Mesendoderm (in vitro differentiated cells): ENCODE results near the gene OR6K3.

Experiments
- DNase-seq: peaks from one replicate; pipeline ENCODE4 v3.0.0; 2013
- H2AK5ac ChIP-seq: 2 replicates; pipeline ENCODE4 v1.6.1; 2013; ENCODE audit warnings: low read length, inconsistent platforms
- H2BK120ac ChIP-seq: 2 replicates; pipeline ENCODE4 v1.6.1; 2013; ENCODE audit warnings: low read depth, mild to moderate bottlenecking, low read length, moderate library complexity, mixed read lengths
- H2BK15ac ChIP-seq: replicated peaks from 2 replicates; pipeline ENCODE4 v1.6.1; 2013; ENCODE audit warnings: low read depth, mild to moderate bottlenecking, moderate library complexity
- H2BK5ac ChIP-seq: 2 replicates; pipeline ENCODE4 v1.6.1; 2013; ENCODE audit warnings: low read length, inconsistent platforms
- H3K18ac ChIP-seq: 2 replicates; pipeline ENCODE4 v1.6.1; 2013; ENCODE audit warnings: mild to moderate bottlenecking, low read length, mixed read lengths
- H3K23ac ChIP-seq: one replicate; pipeline ENCODE4 v1.6.1; 2013; ENCODE audit warnings: low read length
- H3K27ac ChIP-seq: 2 replicates; pipeline ENCODE4 v1.5.1; 2013; ENCODE audit warnings: low read depth, mild to moderate bottlenecking, inconsistent platforms, low read length, moderate library complexity
- H3K27me3 ChIP-seq: 2 replicates; pipeline ENCODE4 v1.6.1; 2013; ENCODE audit warnings: low read length, control low read depth, mild to moderate bottlenecking, inconsistent platforms; ENCODE audit not compliant: insufficient read depth, poor library complexity
- H3K36me3 ChIP-seq: 2 replicates; pipeline ENCODE4 v1.6.1; 2013; ENCODE audit warnings: low read length, inconsistent platforms; ENCODE audit not compliant: control insufficient read depth, insufficient read depth
- H3K4ac ChIP-seq: one replicate; pipeline ENCODE4 v1.6.1; 2013; ENCODE audit warnings: low read depth, mild to moderate bottlenecking, low read length, moderate library complexity
- H3K4me1 ChIP-seq: 2 replicates; pipeline ENCODE4 v1.6.1; 2013; ENCODE audit warnings: low read depth, low read length, inconsistent platforms; ENCODE audit not compliant: control insufficient read depth
- H3K4me2 ChIP-seq: 2 replicates; pipeline ENCODE4 v1.6.1; 2013; ENCODE audit warnings: low read length
- H3K4me3 ChIP-seq: 2 replicates; pipeline ENCODE4 v1.5.1; 2013; ENCODE audit warnings: mild to moderate bottlenecking, low read length
- H3K56ac ChIP-seq: one replicate; pipeline ENCODE4 v1.6.1; 2013; ENCODE audit warnings: low read length
- H3K79me1 ChIP-seq: 2 replicates; pipeline ENCODE4 v1.6.1; 2013; ENCODE audit warnings: low read length, inconsistent platforms
- H3K79me2 ChIP-seq: 2 replicates; pipeline ENCODE4 v1.6.1; 2013; ENCODE audit warnings: mild to moderate bottlenecking, low read length; ENCODE audit not compliant: control insufficient read depth, insufficient read depth
- H3K9ac ChIP-seq: 2 replicates; pipeline ENCODE4 v1.6.1; 2013; ENCODE audit warnings: low read length, inconsistent platforms
- H4K5ac ChIP-seq: one replicate; pipeline ENCODE4 v1.6.1; 2013; ENCODE audit warnings: low read length
- H4K8ac ChIP-seq: one replicate; pipeline ENCODE4 v1.6.1; 2013; ENCODE audit warnings: low read depth, mild to moderate bottlenecking, control low read depth, low read length, moderate library complexity
- whole genome bisulfite sequencing: extraction: QIAGEN DNeasy Blood & Tissue Kit; methylation state at CpG from one replicate; pipeline ENCODE4 v1.1.7; 2013; ENCODE audit warnings: low lambda C conversion rate, missing lambda C conversion rate; ENCODE audit not compliant: insufficient coverage; ENCODE audit errors: extremely low coverage; 5-methylcytosine and 5-hydroxymethylcytosine counted together

OR6K3 gene

DNA sequence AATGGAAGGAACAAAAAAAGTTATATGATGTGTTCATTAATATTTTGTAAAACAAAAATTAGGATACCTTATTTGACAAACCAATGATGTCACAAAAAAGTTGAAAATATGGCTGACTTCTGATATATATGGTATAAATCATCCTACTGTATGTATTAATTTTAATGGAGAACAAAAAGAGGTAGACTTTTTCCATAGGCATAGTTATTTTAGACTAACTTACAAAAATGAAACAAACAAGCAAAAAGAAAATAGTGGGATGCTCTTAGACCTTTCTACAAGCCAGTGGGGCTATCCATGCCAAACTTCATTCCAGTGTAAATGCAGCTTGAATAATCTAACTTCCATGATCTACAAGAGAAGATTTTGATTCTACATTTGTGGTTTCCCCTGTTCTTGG is 33.5 kb downstream of the OR6K3 start:
- Histone ChIP-seq H3K56ac (no peak overlapping the region), H3K9ac (no peak overlapping the region), H3K23ac (no peak overlapping the region), H2BK120ac (no peak overlapping the region), H2AK5ac (no peak overlapping the region), H2BK5ac (no peak overlapping the region), H3K27ac (no peak overlapping the region), H3K4me1 (no peaks in the 10 kb centered on the region), H3K4me2 (no peak overlapping the region), H2BK15ac (no peak overlapping the region), H3K4ac (no peak overlapping the region), H3K79me1 (no peaks in the 10 kb centered on the region), H3K4me3 (no peak overlapping the region), H4K5ac (no peak overlapping the region), H3K18ac (no peak overlapping the region), H3K36me3 (no peaks in the 10 kb centered on the region), H3K27me3 (no peaks in the 10 kb centered on the region), H3K79me2 (no peaks in the 10 kb centered on the region), H4K8ac (no peak overlapping the region)
- no peak for DNase-seq

DNA sequence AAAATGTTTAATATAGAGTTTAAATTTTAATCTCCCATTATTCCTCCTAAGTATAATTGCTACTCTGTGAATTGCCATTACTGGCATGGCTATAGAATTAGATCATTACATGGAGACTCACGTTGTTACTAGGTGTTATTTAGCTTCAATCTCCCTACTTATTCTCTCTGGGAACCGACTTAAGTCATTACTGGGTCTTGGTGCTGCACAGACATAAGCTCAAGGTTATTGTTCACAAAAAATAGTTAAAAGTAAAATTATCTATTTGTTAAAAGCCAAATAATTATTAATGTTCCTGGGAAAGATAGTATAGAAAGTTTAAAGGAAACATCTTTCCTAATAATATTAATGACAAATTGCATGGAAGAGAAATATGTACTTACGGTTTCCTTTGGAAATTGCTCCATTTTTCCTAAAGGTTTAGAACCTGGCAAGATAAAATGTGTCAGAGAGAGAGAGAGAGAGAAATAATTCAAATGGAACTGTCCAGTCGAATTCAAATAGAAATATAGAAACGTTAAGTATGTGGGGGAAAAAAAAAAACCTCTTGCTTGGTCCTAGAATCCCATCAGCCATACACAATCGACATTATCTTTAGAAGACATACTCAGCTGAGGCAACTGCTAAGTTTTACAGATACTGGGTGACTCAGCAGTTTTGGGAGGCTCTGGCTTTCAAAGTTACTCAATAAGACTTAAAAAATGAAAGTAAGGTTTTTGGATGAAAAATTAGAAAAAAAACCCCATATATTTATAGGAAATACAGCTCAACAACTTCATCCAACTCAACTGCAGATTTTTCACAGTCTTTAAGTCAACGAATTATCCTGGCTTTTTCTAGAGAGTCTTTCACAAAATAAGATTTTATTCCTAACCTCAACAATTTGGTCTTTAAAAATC is 34.2 kb downstream of the OR6K3 start, which contains the start of gene SPTA1:
Gene SPTA1 (minus strand): TSS at position 605 of the 899 bp plus-strand sequence. CDS start 198 bp downstream, at position 407.
- H4K5ac ChIP-seq: no peak within 1 kb of the TSS
- H2AK5ac ChIP-seq: no peak within 1 kb of the TSS
- no peak within 1 kb of the TSS for H3K4me3 ChIP-seq
- H3K4me2 ChIP-seq: no peak within 1 kb of the TSS
- H3K23ac ChIP-seq: no peak within 1 kb of the TSS
- no peaks in the 10 kb centered on the region for H3K79me1 ChIP-seq
- no peaks in the 10 kb centered on the region for H3K36me3 ChIP-seq
- no peaks in the 10 kb centered on the region for H3K79me2 ChIP-seq
- no peak within 1 kb of the TSS for H4K8ac ChIP-seq
- DNase-seq: peak; percentile 10
- no CpG with 5 or more reads among the region's 7 CpGs for WGBS
- no peak within 1 kb of the TSS for H3K9ac ChIP-seq
- H2BK15ac ChIP-seq: no peak within 1 kb of the TSS
- no peak within 1 kb of the TSS for H3K18ac ChIP-seq
- no peak within 1 kb of the TSS for H2BK5ac ChIP-seq
- no peak within 1 kb of the TSS for H3K4ac ChIP-seq
- H3K27ac ChIP-seq: no peak within 1 kb of the TSS
- no peaks in the 10 kb centered on the region for H3K27me3 ChIP-seq
- H3K4me1 ChIP-seq: no peaks in the 10 kb centered on the region
- no peak within 1 kb of the TSS for H3K56ac ChIP-seq
- no peak within 1 kb of the TSS for H2BK120ac ChIP-seq

DNA sequence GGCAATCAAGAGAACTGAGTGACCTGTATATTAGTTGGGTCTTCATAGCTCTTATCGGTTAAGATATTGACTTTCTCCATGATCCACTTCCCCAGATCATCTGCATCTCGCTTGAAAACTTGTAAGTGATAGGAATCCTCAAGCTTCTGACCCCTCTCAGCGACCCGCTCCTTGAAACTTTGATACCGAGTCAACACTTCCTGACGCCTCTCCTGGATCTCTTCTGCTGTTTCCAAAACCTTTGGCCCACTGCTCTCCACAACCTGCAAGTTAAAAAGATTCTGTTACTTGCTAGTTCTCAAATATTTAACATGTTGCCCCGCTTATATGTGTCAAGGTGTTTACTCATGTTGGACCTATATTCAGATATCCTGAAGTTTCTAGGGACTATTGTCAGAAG is 35.4 kb downstream of the OR6K3 start:
- Histone ChIP-seq H2AK5ac (no peak overlapping the region), H4K5ac (no peak overlapping the region), H4K8ac (no peak overlapping the region), H2BK15ac (no peak overlapping the region), H3K23ac (no peak overlapping the region), H2BK120ac (no peak overlapping the region), H3K18ac (no peak overlapping the region), H3K56ac (no peak overlapping the region), H3K27ac (no peak overlapping the region), H3K36me3 (no peaks in the 10 kb centered on the region), H3K4me3 (no peak overlapping the region), H3K4ac (no peak overlapping the region), H3K9ac (no peak overlapping the region), H3K27me3 (no peaks in the 10 kb centered on the region), H3K4me2 (no peak overlapping the region), H3K79me2 (no peaks in the 10 kb centered on the region), H3K4me1 (no peaks in the 10 kb centered on the region), H2BK5ac (no peak overlapping the region), H3K79me1 (no peaks in the 10 kb centered on the region)
- no peak for DNase-seq
- WGBS: no CpG with 5 or more reads among the region's 7 CpGs

DNA sequence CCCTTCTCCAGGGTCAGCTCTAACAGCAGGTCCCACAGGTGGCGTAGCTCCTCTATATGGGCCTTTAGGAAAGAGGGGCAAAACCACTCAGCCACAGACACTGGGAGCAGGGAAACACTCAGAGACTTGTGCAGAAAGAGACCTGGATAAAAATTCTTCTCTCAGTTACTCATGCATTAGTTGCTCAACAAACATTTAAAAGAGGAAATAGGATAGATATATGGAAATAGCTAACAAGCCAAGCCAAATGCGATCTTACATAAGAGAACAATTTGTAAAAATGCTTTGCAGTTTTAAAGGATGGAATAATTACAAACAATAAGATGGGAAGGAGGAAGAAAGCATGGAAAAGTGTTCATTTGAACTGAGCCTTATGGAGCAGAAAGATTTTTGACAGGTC is 38.9 kb downstream of the OR6K3 start:
- WGBS: no CpG with 5 or more reads among the region's 2 CpGs
- no peaks in the 10 kb centered on the region for H3K4me1 ChIP-seq

DNA sequence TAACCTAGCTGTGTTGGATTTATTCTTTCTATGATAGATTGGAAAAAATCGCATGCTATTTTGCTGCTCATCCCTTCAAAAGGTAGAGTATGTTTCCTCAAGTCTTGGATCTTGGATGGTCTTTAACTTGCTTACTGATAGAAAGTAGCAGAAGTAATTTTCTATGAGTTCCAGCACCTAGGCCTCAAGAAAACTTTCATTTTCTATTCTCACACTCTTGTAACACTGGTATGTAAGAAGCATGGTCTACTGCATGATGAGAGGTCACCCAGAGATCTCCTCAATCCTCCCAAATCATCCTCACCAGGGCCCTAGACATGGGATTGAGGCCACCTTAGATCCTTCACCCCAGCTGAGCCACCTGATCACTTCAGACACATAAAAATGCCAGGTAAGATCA is 41.2 kb downstream of the OR6K3 start:
- H2BK15ac ChIP-seq: no peak overlapping the region
- H3K4ac ChIP-seq: no peak overlapping the region
- DNase-seq: no peak
- H3K18ac ChIP-seq: no peak overlapping the region
- no peaks in the 10 kb centered on the region for H3K36me3 ChIP-seq
- no peak overlapping the region for H3K27ac ChIP-seq
- no peak overlapping the region for H2BK5ac ChIP-seq
- H3K56ac ChIP-seq: no peak overlapping the region
- WGBS: no CpG with 5 or more reads among the region's 1 CpG
- H3K79me2 ChIP-seq: no peaks in the 10 kb centered on the region
- no peaks in the 10 kb centered on the region for H3K79me1 ChIP-seq
- H2BK120ac ChIP-seq: no peak overlapping the region
- H3K4me3 ChIP-seq: no peak overlapping the region
- no peak overlapping the region for H4K5ac ChIP-seq
- H3K23ac ChIP-seq: no peak overlapping the region
- no peaks in the 10 kb centered on the region for H3K4me1 ChIP-seq
- no peaks in the 10 kb centered on the region for H3K27me3 ChIP-seq
- H4K8ac ChIP-seq: no peak overlapping the region
- no peak overlapping the region for H3K9ac ChIP-seq
- H3K4me2 ChIP-seq: no peak overlapping the region
- H2AK5ac ChIP-seq: no peak overlapping the region

More for the DNA sequence above, 38.9 kb downstream of the OR6K3 start:
- Histone ChIP-seq H4K5ac (no peak overlapping the region), H3K79me2 (no peaks in the 10 kb centered on the region), H2BK5ac (no peak overlapping the region), H2BK15ac (no peak overlapping the region), H3K4me3 (no peak overlapping the region), H3K4me2 (no peak overlapping the region), H3K9ac (no peak overlapping the region), H3K4ac (no peak overlapping the region), H3K27me3 (no peaks in the 10 kb centered on the region), H3K36me3 (no peaks in the 10 kb centered on the region), H3K79me1 (no peaks in the 10 kb centered on the region), H4K8ac (no peak overlapping the region), H3K23ac (no peak overlapping the region), H2AK5ac (no peak overlapping the region), H3K18ac (no peak overlapping the region), H3K56ac (no peak overlapping the region), H3K27ac (no peak overlapping the region), H2BK120ac (no peak overlapping the region)
- no peak for DNase-seq
